ENCODE measurements around the gene GINS2.
A peak's percentile ranks its signal among the peaks of the same experiment; 100 is the strongest.

Gene GINS2

GRCh38 chr16:85688586-85689284, at the start of gene GINS2:
GINS2 (minus strand) TSS chr16:85688954; CDS start chr16:85688898, 56 bp downstream.
- peak; percentile 83 to 87 for DNase-seq (ENCODE audit: low read depth in 2 of 2)

DNA sequence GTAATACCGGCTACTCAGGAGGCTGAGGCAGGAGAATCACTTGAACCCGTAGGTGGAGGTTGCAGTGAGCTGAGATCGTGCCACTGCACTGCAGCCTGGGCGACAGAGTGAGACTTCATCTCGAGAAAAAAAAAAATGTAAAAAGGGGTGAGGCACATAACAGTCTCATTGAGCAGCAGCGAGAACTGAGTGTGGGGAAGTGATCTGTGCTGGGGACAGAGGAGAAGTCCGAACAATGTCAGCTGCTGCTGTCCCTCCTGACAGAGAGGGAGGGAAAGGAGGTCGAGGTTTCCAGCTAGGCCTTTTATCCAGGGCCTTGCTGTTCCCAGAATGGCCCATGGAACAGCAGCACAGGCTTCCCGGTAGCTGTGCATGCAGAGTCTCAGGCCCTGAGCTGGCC, 48.2 kb upstream of the GINS2 start:
- no peak for DNase-seq (ENCODE audit: low read depth in 2 of 2)

DNA sequence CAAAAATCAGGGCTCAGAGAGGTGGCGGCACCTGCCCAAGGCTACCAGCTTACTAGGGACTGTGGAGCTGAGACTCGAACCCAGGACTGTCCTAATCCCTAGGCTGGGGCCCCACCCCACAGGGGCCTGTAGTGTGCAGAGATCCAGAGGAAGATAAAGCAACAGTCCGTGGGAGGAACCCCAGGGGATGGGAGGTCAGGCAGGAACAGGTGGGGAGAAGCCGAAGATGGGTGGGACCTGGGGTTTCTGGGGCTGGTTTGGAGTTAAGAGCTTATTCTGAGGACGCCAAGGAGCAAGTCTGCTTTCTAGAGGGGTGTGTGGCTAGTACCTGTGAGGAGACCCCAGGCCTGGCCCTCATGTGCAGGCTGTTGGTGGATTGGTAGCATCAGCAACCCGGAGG, 47.2 kb upstream of the GINS2 start:
- no peak for DNase-seq (ENCODE audit: low read depth in 2 of 2)

GRCh38 chr16:85735225-85735635, 46.5 kb upstream of the GINS2 start:
- no peak for DNase-seq (ENCODE audit: low read depth in 2 of 2)

GRCh38 chr16:85734311-85735017, 45.7 kb upstream of the GINS2 start:
- no peak for DNase-seq (ENCODE audit: low read depth in 2 of 2)

- no peak for DNase-seq (ENCODE audit: low read depth in 2 of 2)
Observed at GRCh38 chr16:85733839-85734170, 45.1 kb upstream of the GINS2 start.

DNA sequence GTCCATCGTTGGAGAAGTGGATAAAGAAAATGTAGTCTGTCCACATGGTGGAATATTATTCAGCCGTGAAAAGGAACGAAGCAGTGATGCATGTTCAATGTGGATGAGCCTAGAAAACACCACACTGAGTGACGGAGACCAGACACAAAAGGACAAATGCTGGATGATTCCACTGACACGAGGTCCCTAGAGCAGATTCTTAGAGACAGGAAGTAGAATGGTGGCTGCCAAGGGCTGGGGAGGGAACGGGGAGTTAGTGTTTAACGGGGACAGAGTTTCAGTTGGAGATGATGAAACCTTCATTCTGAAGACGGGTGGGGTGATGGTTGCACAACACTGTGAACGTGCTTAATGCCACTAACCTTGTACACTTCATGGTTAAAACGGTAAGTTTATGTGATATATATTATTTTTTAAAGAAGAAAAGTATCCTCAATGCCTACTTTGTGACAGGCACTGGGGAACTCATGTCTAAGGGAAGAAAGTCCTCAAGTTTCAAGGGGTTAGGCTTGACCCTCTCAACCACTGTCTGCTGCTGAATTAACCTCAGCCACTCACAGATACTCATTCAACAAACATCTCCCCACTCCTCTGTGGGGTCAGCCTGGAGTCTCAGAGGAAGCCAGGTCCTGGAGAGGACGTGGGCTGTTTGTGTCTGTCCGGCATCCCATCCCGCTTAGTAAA, 44.5 kb upstream of the GINS2 start:
- DNase-seq (ENCODE audit: low read depth in 2 of 2): no peak

GRCh38 chr16:85731179-85731578, 42.4 kb upstream of the GINS2 start:
- DNase-seq (ENCODE audit: low read depth in 2 of 2): no peak

GRCh38 chr16:85730186-85730465, 41.4 kb upstream of the GINS2 start:
- DNase-seq (ENCODE audit: low read depth in 2 of 2): no peak

- DNase-seq (ENCODE audit: low read depth in 2 of 2): no peak
Observed at GRCh38 chr16:85729452-85730185, 40.9 kb upstream of the GINS2 start.

- no peak for DNase-seq (ENCODE audit: low read depth in 2 of 2)
Observed at GRCh38 chr16:85728879-85729278, 40.1 kb upstream of the GINS2 start.

DNA sequence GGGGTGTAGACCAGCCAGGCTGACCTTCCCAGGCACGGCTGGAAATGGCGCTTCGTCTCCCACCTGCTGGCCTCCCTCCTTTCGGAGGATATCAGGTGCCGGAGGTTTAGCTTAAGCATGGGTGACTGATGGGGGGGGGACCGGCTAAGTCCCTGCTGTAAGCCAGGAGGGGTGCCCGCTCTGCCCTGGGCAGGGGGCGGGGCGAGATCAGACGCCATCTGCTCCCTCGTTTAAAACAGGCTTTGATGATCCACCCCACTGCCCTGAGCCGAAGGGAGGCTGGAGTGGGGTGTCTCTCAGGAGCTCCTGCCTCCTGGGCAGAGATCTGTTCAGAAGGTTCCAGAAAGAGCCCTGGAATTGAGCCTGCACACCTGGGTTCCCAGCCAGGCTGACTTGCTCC, 36.2 kb upstream of the GINS2 start:
- no peak for DNase-seq (ENCODE audit: low read depth in 2 of 2)

DNA sequence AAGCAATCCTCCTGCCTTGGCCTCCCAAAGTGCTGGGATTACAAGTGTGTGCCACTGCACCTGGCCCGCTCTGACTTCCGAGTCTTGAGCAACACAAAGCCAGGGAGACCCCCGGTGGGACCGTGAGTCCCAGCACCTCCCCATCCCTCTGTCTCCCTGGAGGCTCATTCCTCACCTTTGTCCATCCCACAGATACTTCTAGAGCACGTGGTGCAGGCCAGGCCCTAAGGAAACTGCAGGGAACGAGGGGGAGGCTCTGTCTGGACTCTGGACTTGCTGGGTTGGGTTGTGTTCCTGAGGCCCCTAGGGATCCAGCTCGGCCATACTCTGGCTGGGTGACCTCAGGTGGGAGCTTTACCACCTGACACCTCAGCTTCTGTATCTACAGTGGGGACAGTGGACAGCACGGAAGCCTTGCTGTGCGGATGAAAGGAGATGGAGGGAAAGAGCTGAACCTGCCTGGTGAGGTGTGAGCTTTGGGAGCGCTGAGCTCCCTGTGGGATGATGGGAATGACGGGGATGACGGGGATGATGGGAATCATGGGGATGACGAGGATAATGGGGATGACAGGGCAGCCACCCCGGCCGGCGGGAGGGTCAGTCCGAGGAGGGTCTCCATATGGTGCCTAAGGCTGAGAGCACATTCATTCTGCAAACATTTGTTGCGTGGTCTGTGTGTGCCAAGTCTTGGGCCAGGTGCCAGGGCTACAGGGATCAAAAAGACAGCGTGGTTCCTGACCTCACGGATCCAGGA, 35.5 kb upstream of the GINS2 start:
- no peak for DNase-seq (ENCODE audit: low read depth in 2 of 2)

GRCh38 chr16:85722128-85722893, 33.6 kb upstream of the GINS2 start:
- DNase-seq (ENCODE audit: low read depth in 2 of 2): no peak

DNA sequence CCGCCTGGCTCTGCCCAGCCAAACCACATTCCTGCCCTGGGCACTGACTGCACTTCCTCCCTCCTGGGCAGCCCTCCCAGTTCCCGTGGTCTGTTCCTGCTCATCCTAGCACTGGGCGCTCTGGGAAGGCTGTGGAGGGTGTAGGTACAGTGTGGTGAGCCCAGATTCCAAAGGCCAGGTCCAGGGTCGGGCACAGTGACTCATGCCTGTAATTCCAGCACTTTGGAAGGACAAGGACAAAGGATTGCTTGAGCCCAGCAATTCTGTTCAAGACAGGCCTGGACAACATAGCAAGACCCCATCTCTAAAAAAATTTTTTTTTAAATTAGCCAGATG, 31.5 kb upstream of the GINS2 start:
- no peak for DNase-seq (ENCODE audit: low read depth in 2 of 2)

DNA sequence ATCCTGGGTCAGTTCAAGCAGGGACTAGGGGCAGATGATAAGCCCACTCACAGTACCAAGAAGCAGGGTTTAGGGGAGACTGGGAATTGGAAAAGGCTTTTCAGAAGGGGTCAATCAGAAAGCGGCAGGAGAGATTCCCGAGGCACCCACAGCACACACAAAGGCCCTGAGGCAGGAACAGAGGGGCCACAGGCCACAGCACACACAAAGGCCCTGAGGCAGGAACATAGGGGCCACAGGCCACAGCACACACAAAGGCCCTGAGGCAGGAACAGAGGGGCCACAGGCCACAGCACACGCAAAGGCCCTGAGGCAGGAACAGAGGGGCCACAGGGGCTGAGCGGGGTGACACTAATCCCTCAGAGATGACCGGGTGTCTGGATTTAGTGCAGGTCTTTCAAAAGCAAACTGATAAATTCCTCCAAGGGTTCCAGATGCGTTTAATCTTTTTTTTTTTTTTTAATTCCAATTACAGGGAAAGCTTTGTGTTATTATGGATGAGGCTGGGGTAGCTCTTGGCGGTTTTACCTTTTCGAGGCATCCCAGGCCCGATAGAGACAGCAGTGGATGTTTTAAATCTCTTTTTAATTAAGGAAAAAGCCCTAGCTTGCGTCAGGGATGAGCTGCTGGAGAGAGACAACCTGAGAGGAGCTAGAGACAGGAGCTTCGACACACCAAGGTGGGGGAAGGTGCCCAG, 31.0 kb upstream of the GINS2 start:
- no peak for DNase-seq (ENCODE audit: low read depth in 2 of 2)

GRCh38 chr16:85718682-85719081, 29.9 kb upstream of the GINS2 start:
- no peak for DNase-seq (ENCODE audit: low read depth in 2 of 2)

DNA sequence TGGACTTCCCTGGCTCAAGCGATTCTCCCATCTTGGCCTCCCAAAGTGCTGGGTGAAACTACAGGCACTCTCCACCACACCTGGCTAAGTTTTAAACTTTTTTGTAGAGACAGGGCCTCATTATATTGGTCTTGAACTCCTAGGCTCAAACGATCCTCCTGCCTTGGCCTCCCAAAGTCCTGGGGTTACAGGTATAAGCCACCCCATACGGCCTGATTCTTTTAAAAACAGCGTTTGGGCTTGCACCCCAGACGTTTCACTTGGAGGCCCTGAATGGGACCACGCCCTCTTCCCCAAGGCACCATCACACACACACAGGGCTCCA, 29.4 kb upstream of the GINS2 start:
- DNase-seq (ENCODE audit: low read depth in 2 of 2): no peak

DNA sequence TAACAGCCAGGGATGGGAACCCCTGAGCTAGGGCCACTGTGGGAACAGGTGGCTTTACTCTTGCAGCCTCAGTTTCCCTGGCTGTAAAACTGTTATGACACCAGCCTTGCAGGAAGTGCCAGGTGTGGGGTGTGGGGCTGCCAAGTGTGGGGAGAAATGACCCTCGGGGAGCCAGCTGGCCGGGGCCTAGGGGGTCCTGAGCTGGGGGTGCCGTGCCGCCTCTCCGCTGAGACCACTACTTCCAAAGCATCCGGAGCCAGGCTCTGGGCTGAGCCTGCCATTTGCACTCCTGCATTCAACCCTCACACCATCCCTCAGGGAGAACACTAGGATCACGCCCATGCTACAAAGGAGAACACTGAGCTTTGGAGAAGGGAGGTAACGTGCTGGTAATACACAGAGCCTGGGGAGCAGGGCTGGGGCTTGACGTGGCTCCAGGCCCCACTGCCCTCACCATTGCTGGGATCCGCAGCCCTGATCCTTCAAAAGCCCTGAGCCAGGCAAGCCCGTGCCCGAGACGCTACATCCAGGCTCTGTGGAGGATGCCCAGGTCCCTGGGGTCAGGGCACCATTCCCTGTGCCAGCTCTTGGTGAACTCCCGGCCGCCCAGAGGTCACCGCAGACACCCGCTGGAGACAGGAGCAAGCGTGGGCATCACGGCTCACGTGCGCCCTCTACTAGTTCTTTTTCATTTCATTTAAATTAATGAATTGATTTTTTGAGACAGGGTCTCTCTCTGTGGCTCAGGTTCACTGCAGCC, 28.8 kb upstream of the GINS2 start:
- DNase-seq (ENCODE audit: low read depth in 2 of 2): peak; percentile 40 to 58

GRCh38 chr16:85716680-85717038, 27.9 kb upstream of the GINS2 start:
- DNase-seq (ENCODE audit: low read depth in 2 of 2): no peak

Measured in activated CD4-positive, alpha-beta T cell treated with anti-CD3 and anti-CD28 coated beads for 24 hours (primary cell).